NB4 (cell line): ENCODE data around the gene CCDC39.
"Not testable (repeated sequence)": the region's sequence is repeated elsewhere in the genome, so short reads cannot be mapped to it uniquely, and the experiment has no call there.

ENCODE experiments used
- DNase-seq: peaks from one replicate; pipeline ENCODE4 v3.0.0; 2010; ENCODE audit warnings: low read depth
- H3K4me3 ChIP-seq: one replicate; pipeline ENCODE4 v1.5.1; 2011; ENCODE audit warnings: mild to moderate bottlenecking, low read depth, low read length, moderate library complexity
- MYC ChIP-seq: IDR thresholded peaks from 2 replicates; pipeline ENCODE4 v1.6.1; 2011; ENCODE audit warnings: low read depth, low read length
- POLR2A ChIP-seq: IDR thresholded peaks from 2 replicates; pipeline ENCODE4 v1.6.1; 2011; ENCODE audit warnings: mild to moderate bottlenecking; ENCODE audit not compliant: insufficient read length; ENCODE audit errors: extremely low read depth
- TF ChIP-seq, protein P1 (sequence below): IDR thresholded peaks from one replicate; pipeline ENCODE4 v1.5.1; 2012; ENCODE audit warnings: low read depth, low read length
- TF ChIP-seq, protein P2 (sequence below): IDR thresholded peaks from 2 replicates; pipeline ENCODE4 v1.6.1; 2011; ENCODE audit warnings: low read depth, low read length

CCDC39 gene

DNA sequence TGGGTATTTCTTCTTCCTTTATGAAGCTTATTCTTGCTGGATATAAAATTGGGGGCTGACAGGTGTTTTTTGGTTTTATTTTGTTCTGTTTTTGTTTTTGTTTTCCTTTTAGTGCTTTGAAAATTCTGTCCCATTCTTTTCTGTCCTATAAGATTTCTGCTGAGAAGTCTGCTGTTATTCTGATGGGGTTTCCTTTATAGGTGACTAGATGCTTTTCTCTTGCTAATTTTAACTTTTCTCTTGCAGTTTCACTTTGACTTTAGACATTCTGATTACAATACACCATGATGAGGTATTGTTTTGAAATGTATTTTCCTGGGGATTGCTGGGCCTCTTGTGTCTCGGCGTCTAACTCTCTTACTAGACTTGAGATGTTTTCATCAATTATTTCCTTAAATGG is 54.6 kb downstream of the CCDC39 start:
- DNase-seq, result no peak
- TF ChIP-seq, protein P1, sequence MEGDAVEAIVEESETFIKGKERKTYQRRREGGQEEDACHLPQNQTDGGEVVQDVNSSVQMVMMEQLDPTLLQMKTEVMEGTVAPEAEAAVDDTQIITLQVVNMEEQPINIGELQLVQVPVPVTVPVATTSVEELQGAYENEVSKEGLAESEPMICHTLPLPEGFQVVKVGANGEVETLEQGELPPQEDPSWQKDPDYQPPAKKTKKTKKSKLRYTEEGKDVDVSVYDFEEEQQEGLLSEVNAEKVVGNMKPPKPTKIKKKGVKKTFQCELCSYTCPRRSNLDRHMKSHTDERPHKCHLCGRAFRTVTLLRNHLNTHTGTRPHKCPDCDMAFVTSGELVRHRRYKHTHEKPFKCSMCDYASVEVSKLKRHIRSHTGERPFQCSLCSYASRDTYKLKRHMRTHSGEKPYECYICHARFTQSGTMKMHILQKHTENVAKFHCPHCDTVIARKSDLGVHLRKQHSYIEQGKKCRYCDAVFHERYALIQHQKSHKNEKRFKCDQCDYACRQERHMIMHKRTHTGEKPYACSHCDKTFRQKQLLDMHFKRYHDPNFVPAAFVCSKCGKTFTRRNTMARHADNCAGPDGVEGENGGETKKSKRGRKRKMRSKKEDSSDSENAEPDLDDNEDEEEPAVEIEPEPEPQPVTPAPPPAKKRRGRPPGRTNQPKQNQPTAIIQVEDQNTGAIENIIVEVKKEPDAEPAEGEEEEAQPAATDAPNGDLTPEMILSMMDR, result no peak
- TF ChIP-seq POLR2A, result no peak
- no peak overlapping the region for H3K4me3 ChIP-seq

DNA sequence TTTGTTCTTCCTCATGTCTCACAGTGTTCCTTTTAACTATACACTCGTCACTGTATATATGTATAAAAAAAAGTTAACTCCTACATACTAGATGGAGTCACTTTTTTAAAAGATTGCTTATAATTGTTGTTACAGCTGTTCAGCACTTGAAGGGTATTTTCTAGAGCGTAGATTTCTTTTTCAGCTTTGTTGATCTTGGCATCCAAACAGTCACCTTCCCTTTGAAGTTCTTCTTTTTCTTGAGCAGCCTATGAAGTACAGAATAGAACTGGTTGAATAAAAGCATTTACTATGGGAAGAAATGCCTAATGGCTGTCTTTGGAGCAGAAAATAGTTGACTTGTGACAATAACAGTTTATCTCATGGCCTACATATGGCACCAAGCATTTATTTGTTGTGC is 59.6 kb downstream of the CCDC39 start:
- no peak overlapping the region for H3K4me3 ChIP-seq
- DNase-seq, result no peak
- TF ChIP-seq, protein P1, result no peak
- no peak for TF ChIP-seq MYC
- TF ChIP-seq, protein P2, sequence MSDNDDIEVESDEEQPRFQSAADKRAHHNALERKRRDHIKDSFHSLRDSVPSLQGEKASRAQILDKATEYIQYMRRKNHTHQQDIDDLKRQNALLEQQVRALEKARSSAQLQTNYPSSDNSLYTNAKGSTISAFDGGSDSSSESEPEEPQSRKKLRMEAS, result no peak
- TF ChIP-seq POLR2A, result no peak

DNA sequence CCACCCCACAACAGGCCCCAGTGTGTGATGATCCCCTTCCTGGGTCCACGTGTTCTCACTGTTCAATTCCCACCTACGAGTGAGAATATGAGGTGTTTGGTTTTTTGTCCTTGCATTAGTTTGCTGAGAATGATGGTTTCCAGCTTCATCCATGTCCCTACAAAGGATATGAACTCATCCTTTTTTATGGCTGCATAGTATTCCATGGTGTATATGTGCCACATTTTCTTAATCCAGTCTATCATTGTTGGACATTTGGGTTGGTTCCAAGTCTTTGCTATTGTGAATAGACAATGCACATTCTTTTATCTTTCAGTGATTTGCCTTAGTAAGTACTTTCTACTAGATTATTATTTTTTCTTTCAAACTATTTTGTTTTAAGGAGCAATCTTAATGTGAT is 60.7 kb downstream of the CCDC39 start:
- not testable (repeated sequence) for H3K4me3 ChIP-seq, DNase-seq

DNA sequence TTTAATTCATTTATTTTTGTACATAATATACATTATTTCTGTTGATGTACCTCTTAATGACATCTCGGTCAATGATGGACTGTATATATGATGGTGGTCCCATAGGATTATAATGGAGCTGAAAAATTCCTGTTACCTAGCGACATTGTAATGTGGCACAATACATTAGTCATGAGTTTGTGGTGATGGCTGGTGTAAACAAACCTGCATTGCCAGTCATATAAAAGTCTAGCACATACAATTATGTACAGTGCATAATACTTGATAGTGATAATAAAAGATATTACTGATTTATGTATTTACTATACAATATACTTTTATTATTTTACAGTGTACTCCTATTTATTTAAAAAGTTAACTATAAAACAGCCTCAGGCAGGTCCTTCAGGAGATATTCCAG is 62.2 kb downstream of the CCDC39 start:
- TF ChIP-seq MYC (no peak), POLR2A (no peak)
- TF ChIP-seq, protein P1, result no peak
- TF ChIP-seq, protein P2, result no peak
- DNase-seq, result no peak
- no peak overlapping the region for H3K4me3 ChIP-seq

DNA sequence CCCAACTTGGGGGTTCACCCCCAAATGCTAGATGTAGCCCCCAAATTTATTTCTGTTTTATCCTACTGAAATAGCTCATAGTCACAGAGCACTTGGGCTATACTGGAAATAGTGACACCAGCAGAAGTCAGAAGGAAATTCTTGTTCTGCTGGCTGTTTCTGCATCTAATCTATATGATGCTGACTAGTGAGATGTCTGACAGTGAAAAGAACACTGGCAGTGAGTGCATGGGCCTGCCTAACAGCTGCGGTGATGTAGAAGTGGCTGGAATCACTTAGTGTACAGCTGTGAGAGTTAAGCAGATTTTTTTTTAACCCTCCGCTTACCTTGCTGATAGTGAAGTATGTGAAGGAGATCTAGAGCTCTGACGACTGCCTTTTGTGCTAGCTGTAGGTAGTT is 63.3 kb downstream of the CCDC39 start:
- TF ChIP-seq, protein P2, result no peak
- TF ChIP-seq, protein P1, result no peak
- TF ChIP-seq MYC, result no peak
- no peak for TF ChIP-seq POLR2A
- DNase-seq, result no peak
- no peak overlapping the region for H3K4me3 ChIP-seq

DNA sequence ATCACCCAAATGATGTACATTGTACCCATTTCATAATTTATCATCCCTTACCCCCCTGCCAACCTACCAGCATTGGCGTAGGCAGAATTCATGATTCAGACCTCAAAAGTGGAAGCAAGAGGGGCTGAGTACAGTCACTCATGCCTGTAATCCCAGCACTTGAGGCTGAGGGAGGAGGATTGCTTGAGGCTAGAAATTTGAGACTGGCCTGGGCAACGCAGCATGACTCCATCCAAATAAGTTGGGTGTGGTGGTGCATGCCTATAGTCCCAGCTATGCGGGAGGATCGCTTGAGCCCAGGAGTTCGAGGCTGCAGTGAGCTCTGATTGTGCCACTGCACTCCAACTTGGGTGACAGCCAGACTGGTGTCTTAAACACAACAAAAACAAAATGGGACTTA is 66.9 kb downstream of the CCDC39 start:
- DNase-seq, result no peak
- TF ChIP-seq POLR2A (no peak), MYC (no peak)
- TF ChIP-seq, protein P2, result no peak
- TF ChIP-seq, protein P1, result no peak

DNA sequence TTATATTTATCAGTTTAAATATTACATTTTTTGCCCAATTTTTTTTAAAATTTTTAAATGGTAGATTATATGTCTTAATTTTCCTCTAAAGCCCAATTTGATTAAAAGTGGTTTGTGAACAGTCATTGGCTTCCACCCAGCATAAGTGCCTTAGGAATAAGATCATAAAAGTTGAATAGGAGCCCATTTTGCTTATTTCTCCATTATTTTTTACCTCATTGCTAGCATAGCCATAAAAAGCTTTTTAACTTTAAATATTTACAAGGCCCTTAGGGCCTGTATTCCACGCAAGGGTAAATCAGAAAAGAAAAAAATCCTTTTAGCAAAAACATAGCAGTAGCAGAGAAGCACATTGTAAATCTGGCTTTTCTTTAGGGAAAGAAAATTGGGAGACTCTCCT is 68.3 kb downstream of the CCDC39 start:
- no peak overlapping the region for H3K4me3 ChIP-seq
- no peak for DNase-seq
- TF ChIP-seq, protein P1, result no peak
- TF ChIP-seq, protein P2, result no peak
- TF ChIP-seq POLR2A (no peak), MYC (no peak)

More for the DNA sequence above, 66.9 kb downstream of the CCDC39 start:
- H3K4me3 ChIP-seq, result no peak overlapping the region
